HT-29 (cell line): ENCODE data around the gene ARAP2. TPM values are rescaled to one million over a fixed set of nuclear protein-coding genes. Genes with fewer than 3 reads are reported as not detected.

ENCODE experiments used
- DNase-seq: peaks from one replicate; pipeline ENCODE4 v3.0.0-alpha.2; 2015; ENCODE audit warnings: low spot score
- total RNA-seq: library from RNA; depleted of rRNA; stranded (reverse); fragments of >200 nt; shearing (Covaris generic); gene quantifications from 2 replicates; pipeline ENCODE4 v1.2.3, GENCODE V29; 2014; rRNA removed

ARAP2 gene
- total RNA-seq, 1 experiment from 2014 or later = 10.7 TPM

- no peak for DNase-seq
These were observed 198.3 kb downstream of the ARAP2 start for GRCh38 chr4:36046026-36046425.

GRCh38 chr4:36043901-36044300, 200.4 kb downstream of the ARAP2 start:
- no peak for DNase-seq

GRCh38 chr4:36043241-36043640, 201.1 kb downstream of the ARAP2 start:
- DNase-seq = no peak

- DNase-seq = peak; percentile 19
These were observed 202.0 kb downstream of the ARAP2 start for GRCh38 chr4:36042122-36042970.

GRCh38 chr4:36041340-36041739, 203.0 kb downstream of the ARAP2 start:
- DNase-seq = no peak

- no peak for DNase-seq
These were observed 205.3 kb downstream of the ARAP2 start for GRCh38 chr4:36039026-36039425.

- no peak for DNase-seq
These were observed 205.8 kb downstream of the ARAP2 start for GRCh38 chr4:36038491-36038890.

- DNase-seq = no peak
These were observed 207.2 kb downstream of the ARAP2 start for GRCh38 chr4:36037127-36037526.

- DNase-seq = no peak
These were observed 214.4 kb downstream of the ARAP2 start for GRCh38 chr4:36029951-36030350.

GRCh38 chr4:36027203-36027602, 217.1 kb downstream of the ARAP2 start:
- DNase-seq = no peak

- DNase-seq = no peak
These were observed 217.9 kb downstream of the ARAP2 start for GRCh38 chr4:36026348-36026880.

GRCh38 chr4:36024901-36025660, 219.2 kb downstream of the ARAP2 start:
- peak; percentile 71 for DNase-seq

GRCh38 chr4:36020351-36020750, 224.0 kb downstream of the ARAP2 start:
- DNase-seq = no peak

Other genes with a start within 250 kb of the ARAP2 start
- 0.08 and 0.37 TPM in 2 replicates for gene DTHD1, start 37.1 kb upstream of the ARAP2 start, total RNA-seq